Measurements from ENCODE around the gene GAB1. TPM values are rescaled to one million over a fixed set of nuclear protein-coding genes. Genes with fewer than 3 reads are reported as not detected.
A peak's percentile ranks its signal among the peaks of the same experiment; 100 is the strongest.

The GAB1 gene
- total and polyA plus RNA-seq, 2 of the 13 experiments (the other 11 are each of a cell fraction or from before 2014, with no cell fraction given) = 8.7 to 14.7 TPM

GRCh38 chr4:143335979-143336780 lies 496 bp upstream of the GAB1 start (continued):
- TF ChIP-seq HBP1 (CRISPR knock-in tag; IDR thresholded peaks at IDR 0.05; ENCODE audit: low read depth) (peak; percentile 60; the same call in 1 of the 2 replicates), PHF8 (CRISPR knock-in tag; IDR thresholded peaks at IDR 0.05) (peak; percentile 77), TP53 (CRISPR knock-in tag; conservative IDR thresholded peaks at IDR 0.05) (no peak), ZNF543 (CRISPR knock-in tag; IDR thresholded peaks at IDR 0.05) (peak; percentile 2; the same call in 1 of the 2 replicates), ZMYM2 (CRISPR knock-in tag; IDR thresholded peaks at IDR 0.05) (no peak), CREB3 (CRISPR knock-in tag; IDR thresholded peaks at IDR 0.05) (no peak), TEF (CRISPR knock-in tag; IDR thresholded peaks at IDR 0.05) (no peak), ZNF614 (CRISPR knock-in tag; IDR thresholded peaks at IDR 0.05; ENCODE audit: borderline replicate concordance) (no peak), PHF21A (CRISPR knock-in tag; IDR thresholded peaks at IDR 0.05) (no peak), MYNN (CRISPR knock-in tag; IDR thresholded peaks at IDR 0.05; ENCODE audit: low read depth) (no peak), ARID4A (CRISPR knock-in tag; IDR thresholded peaks at IDR 0.05; ENCODE audit: borderline replicate concordance) (peak; percentile 48), HNF1A (IDR thresholded peaks at IDR 0.05; ENCODE audit: low read depth) (no peak; the same call in 1 of the 2 replicates), HNF1A (CRISPR knock-in tag; IDR thresholded peaks at IDR 0.05; ENCODE audit: borderline replicate concordance) (no peak; the same call in 1 of the 2 replicates), ZNF776 (CRISPR knock-in tag; IDR thresholded peaks at IDR 0.05) (peak; percentile 60; the same call in 1 of the 2 replicates)
